ENCODE measurements around the gene TRPV4. TPM values are rescaled to one million over a fixed set of nuclear protein-coding genes. Genes with fewer than 3 reads are reported as not detected.
A peak's percentile ranks its signal among the peaks of the same experiment; 100 is the strongest.

TRPV4 gene
- total and polyA plus RNA-seq, 10 of the 15 experiments (the other 5 are each of a cell fraction or from before 2014, with no cell fraction given) = not detected

DNA sequence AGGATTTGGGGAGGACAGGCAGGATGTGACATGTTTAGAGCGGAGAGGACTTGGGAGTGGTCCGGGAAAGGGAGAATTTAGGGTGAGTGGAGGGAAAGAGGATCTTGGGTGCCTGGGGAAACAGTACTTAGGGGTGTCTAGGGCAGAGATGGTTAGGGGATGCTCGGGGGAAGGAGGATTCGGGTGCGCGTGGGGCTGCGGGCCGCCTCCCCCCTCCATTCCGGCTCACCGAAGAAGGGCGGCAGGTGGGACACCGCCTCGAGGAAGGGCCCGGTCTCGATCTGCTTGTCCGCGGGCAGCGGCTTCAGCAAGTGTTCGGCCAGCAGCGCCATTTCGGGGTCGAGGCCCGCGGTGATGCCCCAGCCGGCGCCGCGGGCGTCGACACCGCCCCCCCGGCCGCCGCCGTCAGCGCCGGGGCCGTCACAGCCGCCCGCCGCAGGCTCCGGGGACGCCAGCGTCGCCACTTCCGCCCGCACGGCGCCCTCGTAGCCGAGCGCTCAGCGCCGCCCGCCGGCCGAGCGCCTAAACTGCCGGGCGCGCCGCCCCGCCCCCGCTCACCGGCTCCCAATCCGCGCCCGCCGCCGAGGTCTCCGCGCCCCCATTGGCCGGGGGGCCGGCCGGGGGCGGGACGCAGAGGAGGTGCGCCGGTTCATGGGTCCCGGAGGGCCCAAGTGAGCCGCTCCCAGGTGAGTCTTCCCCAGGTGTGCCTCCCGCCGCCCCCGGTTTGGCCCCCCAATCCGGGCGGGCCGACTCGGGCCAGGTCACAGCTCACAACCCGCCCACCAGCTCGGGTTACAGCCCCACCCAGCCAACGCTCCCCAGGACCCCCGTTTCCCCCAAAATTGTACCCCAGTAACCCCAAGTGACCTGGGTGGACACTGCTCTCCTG is 47.1 kb upstream of the TRPV4 start, which contains the start of gene GLTP (continued):
- TF ChIP-seq SIN3A (IDR thresholded peaks at IDR 0.05; ENCODE audit: low read depth, low read length) = no peak
- TF ChIP-seq ZZZ3 (IDR thresholded peaks at IDR 0.05; ENCODE audit: control insufficient read depth, insufficient read length, low read depth) = no peak
- TF ChIP-seq SPI1 (IDR thresholded peaks at IDR 0.05; ENCODE audit: borderline replicate concordance, insufficient read depth, low read depth, low read length) = peak; percentile 54
- peak; percentile 95 for TF ChIP-seq LARP7 (IDR thresholded peaks at IDR 0.05)
- no peak for TF ChIP-seq ZBED1 (IDR thresholded peaks at IDR 0.05; ENCODE audit: borderline replicate concordance)
- peak; percentile 94 for TF ChIP-seq SMARCA5 (IDR thresholded peaks at IDR 0.05)
- TF ChIP-seq, protein P1, sequence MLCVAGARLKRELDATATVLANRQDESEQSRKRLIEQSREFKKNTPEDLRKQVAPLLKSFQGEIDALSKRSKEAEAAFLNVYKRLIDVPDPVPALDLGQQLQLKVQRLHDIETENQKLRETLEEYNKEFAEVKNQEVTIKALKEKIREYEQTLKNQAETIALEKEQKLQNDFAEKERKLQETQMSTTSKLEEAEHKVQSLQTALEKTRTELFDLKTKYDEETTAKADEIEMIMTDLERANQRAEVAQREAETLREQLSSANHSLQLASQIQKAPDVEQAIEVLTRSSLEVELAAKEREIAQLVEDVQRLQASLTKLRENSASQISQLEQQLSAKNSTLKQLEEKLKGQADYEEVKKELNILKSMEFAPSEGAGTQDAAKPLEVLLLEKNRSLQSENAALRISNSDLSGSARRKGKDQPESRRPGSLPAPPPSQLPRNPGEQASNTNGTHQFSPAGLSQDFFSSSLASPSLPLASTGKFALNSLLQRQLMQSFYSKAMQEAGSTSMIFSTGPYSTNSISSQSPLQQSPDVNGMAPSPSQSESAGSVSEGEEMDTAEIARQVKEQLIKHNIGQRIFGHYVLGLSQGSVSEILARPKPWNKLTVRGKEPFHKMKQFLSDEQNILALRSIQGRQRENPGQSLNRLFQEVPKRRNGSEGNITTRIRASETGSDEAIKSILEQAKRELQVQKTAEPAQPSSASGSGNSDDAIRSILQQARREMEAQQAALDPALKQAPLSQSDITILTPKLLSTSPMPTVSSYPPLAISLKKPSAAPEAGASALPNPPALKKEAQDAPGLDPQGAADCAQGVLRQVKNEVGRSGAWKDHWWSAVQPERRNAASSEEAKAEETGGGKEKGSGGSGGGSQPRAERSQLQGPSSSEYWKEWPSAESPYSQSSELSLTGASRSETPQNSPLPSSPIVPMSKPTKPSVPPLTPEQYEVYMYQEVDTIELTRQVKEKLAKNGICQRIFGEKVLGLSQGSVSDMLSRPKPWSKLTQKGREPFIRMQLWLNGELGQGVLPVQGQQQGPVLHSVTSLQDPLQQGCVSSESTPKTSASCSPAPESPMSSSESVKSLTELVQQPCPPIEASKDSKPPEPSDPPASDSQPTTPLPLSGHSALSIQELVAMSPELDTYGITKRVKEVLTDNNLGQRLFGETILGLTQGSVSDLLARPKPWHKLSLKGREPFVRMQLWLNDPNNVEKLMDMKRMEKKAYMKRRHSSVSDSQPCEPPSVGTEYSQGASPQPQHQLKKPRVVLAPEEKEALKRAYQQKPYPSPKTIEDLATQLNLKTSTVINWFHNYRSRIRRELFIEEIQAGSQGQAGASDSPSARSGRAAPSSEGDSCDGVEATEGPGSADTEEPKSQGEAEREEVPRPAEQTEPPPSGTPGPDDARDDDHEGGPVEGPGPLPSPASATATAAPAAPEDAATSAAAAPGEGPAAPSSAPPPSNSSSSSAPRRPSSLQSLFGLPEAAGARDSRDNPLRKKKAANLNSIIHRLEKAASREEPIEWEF (IDR thresholded peaks at IDR 0.05; ENCODE audit: insufficient replicate concordance, low read depth, low read length) = no peak
- TF ChIP-seq YY1 (IDR thresholded peaks at IDR 0.05; ENCODE audit: low read depth, low read length) = peak; percentile 78
- TF ChIP-seq CHD4 (IDR thresholded peaks at IDR 0.05) = no peak
- no peak for TF ChIP-seq NFXL1 (IDR thresholded peaks at IDR 0.05; ENCODE audit: borderline replicate concordance)
- TF ChIP-seq FOXK2 (IDR thresholded peaks at IDR 0.05) = no peak
- TF ChIP-seq NR2F1 (conservative IDR thresholded peaks at IDR 0.05) = peak; percentile 66
- TF ChIP-seq, protein P2, sequence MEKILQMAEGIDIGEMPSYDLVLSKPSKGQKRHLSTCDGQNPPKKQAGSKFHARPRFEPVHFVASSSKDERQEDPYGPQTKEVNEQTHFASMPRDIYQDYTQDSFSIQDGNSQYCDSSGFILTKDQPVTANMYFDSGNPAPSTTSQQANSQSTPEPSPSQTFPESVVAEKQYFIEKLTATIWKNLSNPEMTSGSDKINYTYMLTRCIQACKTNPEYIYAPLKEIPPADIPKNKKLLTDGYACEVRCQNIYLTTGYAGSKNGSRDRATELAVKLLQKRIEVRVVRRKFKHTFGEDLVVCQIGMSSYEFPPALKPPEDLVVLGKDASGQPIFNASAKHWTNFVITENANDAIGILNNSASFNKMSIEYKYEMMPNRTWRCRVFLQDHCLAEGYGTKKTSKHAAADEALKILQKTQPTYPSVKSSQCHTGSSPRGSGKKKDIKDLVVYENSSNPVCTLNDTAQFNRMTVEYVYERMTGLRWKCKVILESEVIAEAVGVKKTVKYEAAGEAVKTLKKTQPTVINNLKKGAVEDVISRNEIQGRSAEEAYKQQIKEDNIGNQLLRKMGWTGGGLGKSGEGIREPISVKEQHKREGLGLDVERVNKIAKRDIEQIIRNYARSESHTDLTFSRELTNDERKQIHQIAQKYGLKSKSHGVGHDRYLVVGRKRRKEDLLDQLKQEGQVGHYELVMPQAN (conservative IDR thresholded peaks at IDR 0.05) = peak; percentile 80
- TF ChIP-seq, protein P3, sequence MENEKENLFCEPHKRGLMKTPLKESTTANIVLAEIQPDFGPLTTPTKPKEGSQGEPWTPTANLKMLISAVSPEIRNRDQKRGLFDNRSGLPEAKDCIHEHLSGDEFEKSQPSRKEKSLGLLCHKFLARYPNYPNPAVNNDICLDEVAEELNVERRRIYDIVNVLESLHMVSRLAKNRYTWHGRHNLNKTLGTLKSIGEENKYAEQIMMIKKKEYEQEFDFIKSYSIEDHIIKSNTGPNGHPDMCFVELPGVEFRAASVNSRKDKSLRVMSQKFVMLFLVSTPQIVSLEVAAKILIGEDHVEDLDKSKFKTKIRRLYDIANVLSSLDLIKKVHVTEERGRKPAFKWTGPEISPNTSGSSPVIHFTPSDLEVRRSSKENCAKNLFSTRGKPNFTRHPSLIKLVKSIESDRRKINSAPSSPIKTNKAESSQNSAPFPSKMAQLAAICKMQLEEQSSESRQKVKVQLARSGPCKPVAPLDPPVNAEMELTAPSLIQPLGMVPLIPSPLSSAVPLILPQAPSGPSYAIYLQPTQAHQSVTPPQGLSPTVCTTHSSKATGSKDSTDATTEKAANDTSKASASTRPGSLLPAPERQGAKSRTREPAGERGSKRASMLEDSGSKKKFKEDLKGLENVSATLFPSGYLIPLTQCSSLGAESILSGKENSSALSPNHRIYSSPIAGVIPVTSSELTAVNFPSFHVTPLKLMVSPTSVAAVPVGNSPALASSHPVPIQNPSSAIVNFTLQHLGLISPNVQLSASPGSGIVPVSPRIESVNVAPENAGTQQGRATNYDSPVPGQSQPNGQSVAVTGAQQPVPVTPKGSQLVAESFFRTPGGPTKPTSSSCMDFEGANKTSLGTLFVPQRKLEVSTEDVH (IDR thresholded peaks at IDR 0.05; ENCODE audit: low read depth, partially characterized antibody) = no peak
- no peak for TF ChIP-seq ZNF274 (IDR thresholded peaks at IDR 0.05; ENCODE audit: insufficient read depth, insufficient read length)
- TF ChIP-seq, protein P4, sequence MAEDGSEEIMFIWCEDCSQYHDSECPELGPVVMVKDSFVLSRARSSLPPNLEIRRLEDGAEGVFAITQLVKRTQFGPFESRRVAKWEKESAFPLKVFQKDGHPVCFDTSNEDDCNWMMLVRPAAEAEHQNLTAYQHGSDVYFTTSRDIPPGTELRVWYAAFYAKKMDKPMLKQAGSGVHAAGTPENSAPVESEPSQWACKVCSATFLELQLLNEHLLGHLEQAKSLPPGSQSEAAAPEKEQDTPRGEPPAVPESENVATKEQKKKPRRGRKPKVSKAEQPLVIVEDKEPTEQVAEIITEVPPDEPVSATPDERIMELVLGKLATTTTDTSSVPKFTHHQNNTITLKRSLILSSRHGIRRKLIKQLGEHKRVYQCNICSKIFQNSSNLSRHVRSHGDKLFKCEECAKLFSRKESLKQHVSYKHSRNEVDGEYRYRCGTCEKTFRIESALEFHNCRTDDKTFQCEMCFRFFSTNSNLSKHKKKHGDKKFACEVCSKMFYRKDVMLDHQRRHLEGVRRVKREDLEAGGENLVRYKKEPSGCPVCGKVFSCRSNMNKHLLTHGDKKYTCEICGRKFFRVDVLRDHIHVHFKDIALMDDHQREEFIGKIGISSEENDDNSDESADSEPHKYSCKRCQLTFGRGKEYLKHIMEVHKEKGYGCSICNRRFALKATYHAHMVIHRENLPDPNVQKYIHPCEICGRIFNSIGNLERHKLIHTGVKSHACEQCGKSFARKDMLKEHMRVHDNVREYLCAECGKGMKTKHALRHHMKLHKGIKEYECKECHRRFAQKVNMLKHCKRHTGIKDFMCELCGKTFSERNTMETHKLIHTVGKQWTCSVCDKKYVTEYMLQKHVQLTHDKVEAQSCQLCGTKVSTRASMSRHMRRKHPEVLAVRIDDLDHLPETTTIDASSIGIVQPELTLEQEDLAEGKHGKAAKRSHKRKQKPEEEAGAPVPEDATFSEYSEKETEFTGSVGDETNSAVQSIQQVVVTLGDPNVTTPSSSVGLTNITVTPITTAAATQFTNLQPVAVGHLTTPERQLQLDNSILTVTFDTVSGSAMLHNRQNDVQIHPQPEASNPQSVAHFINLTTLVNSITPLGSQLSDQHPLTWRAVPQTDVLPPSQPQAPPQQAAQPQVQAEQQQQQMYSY (CRISPR knock-in tag; IDR thresholded peaks at IDR 0.05) = no peak

Measured in GM12878 (cell line).